ENCODE data around the gene HOXC9.

GRCh38 chr12:54032086-54032619, 32.2 kb downstream of the HOXC9 start:
- TF ChIP-seq CTCF (IDR thresholded peaks at IDR 0.05) (no peak), POLR2A (IDR thresholded peaks at IDR 0.05) (no peak)
